ENCODE measurements around the gene NFIB.

NFIB gene

DNA sequence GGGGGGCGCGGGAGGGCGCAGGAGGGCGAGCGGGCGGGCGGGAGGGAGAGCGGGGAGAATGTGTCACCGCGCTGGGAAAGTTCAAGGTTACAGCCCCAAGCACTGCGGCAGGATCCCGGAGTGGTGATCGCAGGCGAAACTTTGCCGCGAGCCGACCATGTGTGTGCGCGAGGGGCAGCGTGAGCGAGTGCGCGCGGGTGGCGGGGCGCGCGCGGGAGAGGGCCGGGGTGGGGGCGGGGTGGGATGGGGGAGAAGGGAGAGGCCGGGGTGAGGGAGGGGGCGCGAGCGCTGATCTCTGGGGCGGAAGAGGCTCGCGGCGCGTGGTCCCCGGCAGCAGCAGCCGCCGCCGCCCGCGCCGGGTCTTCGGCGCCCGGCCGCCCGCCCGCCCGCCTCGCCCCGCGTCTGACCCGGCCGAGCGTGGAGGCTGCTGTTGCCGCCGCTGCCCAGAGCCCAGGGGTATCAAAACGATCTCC, at the start of gene NFIB:
NFIB (minus strand) TSS at position 191 of the 473 bp plus-strand sequence. CDS start 630 bp downstream, outside the sequence.
- DNase-seq, result no peak

DNA sequence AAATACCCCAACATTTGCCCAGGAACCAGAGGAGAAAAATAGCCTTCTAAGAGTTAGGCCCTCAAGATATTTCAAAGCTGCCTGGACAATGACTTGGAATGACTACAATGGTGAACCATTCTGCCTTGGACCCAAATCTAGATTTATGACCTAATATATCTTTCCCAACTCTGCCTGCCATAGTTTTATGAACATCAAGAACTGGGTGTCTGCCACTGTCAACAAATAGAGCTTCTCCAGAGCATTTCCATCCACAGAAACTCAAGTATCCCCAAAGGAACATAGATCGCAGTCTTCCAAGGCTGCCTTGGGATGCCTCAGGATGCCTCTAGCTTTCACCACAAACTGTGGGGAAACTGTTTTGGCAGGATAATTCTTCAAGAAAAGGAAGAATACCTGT, 48.2 kb upstream of the NFIB start:
- no peak for DNase-seq

DNA sequence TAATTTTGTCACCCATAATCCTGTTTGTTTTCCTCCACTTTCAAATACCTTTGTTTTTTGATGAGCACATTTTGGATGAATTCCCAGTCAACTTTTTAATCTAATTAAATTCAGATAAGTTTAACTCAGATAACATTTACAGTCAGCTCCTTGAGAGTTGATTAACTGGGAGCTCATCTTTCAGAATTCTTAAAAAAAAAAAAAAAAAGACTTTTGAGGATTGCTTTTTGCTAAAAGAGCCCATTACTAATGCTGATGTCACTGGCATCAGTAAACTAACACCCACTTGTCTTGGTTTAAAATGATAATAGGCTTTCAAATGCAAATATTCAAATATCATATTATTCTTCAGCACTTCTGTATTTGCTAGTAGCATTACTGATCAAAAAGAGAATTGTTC, 47.1 kb upstream of the NFIB start:
- no peak for DNase-seq

DNA sequence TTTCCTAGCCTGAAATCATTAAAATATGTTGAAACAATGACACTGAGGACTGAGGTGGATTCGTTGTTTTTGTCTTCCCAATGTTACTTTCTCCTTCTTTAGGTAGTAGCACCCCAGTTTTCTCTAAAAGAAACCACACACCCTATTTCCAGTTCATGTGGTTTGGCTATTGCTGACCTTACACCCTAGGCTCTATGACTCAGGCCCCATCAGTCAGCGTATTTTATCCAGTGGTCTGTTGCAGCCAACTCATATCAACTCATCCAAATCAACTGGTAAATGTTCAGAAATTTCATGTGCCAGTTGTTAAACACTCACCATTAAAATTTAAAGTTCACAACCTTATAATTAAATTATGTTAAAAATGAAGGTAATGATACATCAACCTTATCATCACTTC, 44.6 kb upstream of the NFIB start:
- no peak for DNase-seq

DNA sequence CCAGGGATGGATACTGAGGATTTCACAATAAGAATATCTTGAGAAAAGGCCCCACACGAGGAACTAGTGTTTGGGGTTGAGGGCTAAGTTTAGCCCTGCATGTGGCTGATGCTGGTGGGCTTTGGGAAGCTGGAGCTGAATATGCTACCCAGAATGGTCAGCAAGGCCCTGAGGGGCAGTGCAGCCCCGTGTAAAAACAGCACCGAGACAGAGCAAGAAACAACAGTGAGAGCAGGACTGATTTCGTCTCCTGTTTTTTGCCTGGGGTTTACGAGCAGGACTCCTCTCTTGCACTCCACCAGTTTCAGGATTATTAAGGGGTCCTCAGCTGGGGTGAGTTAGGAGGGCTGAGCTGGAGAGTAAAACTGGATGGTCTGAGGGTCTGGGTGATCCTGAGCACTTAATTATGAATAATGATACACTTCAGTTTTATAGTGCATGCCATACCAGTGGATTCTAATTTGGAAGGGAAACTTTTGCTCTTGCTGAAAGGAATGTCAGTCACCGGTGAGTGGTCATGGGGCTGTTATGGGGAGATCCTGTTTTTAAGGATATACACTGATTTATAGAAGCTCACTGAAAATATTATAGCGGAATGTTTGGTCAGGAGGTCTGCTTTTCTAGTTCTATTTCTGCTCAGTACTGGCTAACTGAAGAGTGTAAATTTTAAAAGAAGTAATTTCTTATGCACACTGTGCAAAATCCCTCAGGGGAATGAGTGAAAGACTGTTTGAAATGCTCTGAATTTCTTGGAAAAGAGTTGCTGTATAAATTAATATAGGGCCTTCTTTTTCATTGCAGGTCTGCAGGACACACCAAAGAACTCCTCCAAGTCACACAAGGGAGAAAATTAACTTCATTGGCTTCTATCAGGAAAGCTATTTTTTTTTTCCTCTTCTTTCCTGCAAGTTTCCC, 42.7 kb upstream of the NFIB start:
- DNase-seq, result no peak

DNA sequence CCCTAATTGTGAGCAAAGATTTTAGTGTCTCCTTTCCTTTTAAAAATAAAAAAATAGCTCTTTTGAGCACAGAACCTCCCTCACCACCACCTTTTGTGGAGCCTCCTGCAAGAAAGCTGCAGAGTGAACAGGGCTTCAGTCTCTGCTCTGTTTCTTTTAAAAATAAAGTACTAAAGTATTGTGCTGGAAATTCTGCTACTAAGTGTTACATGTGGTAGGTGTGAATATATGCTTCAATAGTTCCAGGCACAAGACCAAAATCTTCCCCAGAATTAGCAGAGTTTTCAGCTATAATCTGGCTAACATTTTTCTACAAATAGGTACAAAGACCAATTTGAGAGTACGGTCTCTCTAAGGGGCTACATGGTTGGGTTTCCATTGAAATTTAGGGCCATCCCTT, 40.3 kb upstream of the NFIB start:
- no peak for DNase-seq

DNA sequence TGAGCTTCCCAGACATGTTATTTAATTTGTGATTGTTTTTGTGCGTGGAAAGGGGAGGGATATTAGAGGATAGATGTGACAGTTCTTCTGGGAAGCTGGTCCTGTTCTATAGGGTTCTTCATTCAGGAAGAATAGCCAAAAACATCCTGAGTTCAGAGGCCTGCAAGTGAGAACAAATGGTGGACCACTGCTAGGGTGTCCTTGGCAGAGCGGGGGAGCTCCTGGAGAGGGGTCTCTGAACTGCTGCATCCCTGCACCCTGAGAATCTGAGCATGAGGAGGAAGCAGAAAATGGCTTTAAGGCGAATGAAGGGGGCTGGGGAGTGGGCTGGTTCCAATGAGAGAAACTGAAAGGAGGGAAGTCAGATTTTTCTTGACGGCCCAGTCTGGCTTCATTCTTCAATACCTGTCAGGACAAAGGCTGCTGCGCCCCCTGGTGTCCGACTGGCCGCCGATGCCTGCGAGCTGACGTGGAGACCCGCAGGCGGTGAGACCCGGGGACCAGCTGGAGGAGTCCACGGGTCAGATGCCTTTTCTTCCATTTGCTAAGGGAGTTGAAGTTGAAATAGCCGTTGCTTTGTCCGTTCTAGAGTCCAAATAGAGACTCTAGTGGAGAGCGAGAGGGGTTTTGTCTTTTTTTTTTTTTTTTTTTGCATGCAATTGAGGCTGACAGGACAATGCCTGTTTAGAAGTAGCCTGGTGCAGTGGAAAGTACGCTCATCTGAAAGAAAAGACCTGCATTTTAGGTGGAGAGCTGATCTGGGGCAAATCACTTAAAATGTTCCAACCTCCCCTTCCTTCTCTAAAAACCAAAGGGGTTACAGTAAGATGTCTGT, 39.5 kb upstream of the NFIB start:
- DNase-seq, result peak; percentile 78

DNA sequence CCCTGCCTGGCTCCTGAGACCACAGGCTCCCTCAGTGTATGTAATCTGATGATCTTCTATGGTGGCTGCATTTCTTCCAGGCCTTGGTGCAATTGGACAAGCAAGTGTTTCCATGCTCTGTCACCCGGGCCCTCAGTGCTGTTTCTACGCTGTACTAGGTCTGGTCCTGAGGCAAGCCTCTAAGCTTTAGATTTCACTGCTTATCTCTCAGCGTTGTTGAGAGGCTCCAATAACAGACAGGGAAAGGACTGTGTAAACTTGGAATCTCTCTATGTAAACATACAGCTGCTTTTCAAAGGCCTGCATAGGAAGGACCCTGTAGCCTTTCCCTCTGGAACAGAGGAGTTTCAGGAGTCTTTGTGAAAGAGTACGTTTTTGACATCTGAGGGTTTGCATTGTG, 38.6 kb upstream of the NFIB start:
- DNase-seq, result no peak

DNA sequence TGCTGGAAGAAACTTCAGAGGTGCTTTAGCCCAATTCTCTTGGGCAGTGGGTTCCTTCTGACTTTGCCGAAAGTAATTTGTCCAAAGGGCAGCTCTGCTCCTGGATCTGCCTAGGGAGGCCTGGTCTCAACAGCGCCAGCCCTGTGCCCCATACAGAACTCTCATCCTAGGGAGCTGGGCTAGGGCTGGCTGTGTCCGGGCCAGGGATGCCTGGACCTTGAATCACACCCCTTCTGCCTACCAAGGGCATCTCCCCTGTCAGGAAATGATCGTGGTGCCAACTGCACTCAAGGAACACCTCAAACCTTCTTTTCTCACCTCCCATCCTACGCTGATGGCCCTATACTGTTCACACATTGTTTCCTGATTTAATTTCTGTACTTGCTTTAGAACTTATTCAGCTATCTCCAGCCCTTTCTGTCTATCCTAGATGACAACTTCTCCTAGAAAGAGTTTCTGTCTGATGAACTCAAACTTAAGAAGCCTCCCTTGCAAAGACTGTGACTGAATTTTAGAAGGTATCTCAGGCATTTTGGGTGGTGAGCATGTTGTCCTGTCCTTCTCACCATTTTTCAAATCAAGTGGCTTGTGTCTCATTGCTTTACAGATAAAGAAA, 37.4 kb upstream of the NFIB start:
- DNase-seq, result no peak

DNA sequence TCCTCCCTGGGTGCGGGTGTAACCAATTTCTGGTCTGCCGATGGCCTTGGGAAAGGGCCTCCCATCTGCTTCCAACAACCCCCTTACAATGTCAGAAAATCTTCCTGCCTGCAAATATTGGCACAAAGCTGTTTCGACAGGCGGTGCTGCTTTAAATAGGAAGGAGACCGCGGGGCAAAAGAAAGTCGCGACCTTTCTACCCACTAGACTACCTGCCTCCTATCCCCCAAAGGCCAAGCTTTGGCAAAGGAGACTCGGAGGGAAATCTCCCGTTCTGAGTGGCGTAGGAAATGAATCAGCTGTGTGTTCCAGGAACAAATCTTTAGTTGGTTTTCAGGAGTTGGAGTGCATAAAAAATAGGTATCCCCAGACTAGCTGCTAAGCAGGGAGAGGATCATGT, 36.8 kb upstream of the NFIB start:
- DNase-seq, result no peak

DNA sequence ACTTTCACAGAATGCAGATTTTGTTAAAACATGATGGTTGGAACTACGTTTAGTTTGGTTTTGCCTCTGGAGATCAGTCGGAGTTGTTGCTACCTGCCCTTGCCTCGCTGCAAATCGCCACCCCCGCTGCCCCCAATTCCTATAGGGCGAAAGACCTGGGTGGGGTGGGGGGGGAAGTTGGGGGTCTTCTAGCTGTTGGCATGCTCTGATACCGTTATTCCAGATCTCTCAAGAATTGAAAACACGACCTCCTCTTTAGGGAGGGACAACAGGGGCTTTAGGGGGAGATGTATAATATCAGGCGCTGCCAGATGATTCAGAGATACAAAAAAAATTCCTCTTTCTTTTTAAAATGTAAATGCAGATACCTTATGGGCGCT, 36.4 kb upstream of the NFIB start:
- DNase-seq, result no peak

DNA sequence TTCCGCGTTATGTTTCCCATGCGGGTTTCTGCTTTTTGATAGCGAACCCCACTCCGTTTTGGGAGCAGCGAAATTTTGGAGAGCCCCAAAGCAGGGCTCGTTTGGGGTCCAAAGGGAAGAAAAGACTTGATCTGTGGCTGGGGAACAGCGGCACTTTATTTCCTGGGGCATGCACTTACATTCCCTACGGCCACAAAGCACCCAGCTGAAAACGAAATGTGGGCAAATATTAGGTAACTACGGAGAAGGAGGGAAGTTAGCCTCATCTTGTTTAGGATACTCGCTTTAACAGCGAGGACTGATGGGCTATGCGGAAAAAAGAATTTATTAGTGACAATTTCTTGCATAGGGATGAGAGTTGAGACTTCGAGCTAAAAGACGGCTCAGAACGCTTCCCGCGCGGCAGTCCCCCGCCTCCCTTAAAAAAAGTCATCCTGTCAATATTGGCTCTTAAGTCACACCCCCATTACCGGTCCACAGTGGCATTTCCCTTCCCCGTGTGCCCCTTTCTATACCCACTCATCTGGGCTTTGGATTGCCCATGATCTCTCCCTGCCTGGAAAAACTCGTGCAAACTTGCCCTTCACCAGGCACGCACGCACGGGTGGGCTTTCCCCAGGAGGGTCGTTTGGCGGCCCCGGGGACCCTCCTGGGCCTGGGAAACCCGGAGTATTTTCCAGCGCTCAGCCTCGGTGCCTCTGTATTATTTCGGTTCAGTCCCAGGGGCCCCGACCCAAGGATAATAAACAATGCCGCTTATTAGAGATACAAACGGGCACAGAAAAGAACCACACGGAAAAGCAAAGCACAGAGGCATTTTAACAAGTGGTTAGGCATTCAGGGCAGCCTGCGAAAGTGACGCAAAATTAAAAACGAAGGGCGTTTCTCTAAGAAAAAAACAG, 35.8 kb upstream of the NFIB start:
- DNase-seq, result no peak

DNA sequence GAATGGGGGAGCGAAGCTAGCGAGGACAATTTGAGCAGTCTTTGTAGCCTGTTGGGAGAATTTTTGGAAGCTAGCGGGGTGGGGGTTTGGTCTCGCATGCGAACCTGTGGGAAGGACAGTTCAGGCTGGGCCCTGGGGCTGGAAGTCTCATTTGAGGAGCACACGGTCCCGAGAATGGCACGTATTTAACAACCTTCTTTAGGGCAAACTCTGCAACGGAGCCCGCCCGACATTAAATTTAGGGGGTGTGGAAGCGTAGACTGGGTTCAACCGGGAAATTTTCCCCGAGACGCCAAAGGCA, 35.2 kb upstream of the NFIB start:
- DNase-seq, result no peak

DNA sequence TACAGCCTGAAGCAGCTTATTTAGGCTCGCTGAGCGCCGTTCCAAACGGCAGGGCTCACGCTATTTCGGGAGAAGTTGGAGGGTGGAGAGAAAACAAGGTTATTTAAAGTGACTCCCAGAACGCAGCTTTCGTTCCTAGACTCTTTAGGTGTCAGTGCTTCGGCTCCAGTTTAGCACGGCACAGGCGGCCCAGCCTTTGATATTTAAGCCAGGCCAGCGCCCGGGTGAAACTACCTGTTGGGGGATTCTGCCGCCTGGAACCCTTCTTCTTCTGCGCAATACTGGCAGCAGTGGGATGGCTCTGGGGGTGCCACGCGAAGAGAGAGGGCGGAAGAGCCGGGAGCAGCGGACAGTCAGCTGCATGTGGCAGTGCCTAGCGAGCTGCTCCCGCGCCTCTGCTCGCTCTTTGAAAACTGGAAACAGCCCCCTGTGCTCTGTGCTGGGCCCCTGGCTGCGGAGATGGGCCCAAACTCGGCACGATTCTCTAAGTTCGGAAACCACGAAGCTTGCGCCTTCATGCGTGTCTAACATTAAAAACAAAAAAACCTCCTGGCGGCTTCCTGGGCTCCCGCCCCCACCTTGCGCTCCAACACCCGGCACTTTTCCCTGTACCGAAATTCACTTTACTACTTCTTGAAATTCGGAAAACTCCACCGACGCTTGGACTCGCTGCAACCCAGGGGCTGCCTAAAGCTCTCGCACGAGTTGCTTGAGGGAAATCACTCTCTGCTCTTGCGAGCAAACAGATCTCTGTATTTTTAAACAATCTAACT, 34.6 kb upstream of the NFIB start:
- DNase-seq, result no peak

DNA sequence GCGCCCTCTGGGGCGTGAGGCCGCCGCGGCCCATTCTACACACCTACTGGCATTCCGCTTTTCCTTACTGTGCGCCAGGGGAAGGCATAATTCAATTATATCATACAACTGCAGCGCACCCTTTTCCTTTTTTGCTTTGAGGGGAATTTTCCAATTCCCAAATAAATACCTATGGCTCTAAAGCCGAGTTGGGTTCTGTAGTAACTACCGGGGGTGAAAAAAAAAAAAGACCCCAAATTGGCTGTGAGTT, 34.1 kb upstream of the NFIB start:
- no peak for DNase-seq

DNA sequence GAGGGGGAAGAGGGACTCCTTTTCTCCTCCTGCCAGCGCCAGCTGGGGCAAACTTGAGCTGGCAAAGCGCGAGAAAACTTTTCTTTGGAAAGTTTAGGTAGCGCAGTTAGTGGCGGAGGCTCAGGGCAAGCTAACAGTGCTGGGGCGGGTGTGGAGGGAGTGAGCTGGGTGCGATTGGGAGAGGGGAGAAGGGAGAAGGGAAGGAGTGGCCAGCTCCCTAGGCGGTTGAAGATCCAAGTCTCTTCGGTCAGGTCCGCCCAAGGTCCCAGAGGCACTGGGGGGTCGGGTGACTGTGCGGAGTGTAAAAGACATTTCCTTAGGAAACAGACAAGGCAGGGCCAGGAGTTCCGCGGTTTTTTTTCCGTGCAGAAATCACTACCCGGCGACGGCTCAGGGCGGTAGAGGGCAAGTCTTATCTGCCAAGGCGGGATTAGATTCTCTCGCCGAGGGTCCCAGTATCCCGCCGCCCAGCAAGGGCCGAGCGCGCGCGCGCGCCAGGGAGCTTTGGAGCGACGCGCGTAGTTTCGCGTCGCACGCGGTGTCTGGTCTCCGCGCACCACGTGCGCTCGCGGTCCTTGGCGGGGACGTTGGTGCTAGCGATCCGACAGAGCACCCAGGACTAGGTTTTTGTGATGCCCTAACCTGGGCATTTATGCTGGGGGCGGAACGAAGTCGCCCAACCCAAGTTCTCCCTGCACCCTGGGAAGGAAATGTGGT, 33.6 kb upstream of the NFIB start:
- DNase-seq, result no peak

DNA sequence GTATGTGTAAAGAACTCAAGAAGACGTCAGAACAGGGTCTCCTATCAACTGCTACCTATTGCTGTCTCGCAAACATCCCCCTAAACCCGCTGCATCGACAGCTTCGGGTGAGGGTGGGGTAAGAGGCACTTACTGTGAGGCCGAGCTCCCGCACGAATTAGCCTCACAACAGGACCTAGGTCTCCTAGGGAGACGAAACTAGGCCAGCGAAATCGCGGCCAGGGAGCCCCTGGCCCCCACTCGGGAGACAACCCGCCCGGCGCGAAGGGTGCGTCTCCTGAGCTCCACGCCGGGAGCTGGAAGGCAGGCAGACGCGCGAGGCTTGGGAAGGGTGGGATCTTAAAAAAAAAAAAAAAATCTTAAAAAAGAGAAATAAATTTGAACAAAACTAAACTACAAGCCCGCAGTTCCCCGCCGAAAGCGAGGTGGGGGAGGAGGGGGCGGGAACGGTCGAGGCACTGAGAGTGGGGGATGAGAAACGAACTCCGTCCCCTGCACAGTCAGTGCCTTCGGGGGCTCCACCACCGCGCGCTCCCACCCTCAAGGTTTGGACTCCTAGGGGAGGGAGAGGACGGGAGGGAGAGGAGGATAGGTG, 33.0 kb upstream of the NFIB start:
- DNase-seq, result no peak

DNA sequence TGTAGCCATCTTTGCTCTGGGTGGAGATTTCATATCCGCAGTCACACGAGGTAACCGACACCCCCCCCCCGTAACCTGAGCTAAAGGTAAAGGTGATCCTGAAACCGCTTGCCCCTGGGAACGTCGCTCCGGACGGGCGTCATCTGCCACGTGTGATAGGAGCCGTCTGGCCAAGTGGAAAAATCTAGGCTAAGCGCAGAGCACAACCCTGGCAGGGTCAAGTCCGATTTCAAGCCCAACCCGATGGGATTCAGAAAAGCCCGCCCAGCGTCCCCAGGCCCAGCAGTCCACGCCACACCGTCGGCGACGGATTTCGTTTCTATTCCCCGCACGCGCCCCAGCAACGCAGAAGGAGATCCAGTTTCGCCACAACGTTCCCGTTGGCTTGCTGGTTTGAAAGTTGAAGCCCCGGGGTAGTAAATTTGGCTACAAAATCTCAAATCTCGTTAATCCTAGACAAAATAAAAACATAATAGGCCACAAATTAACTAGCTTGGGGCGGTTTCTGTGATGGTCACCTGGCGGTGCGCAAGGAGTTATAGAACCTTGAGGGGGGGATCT, 32.4 kb upstream of the NFIB start:
- DNase-seq, result no peak

DNA sequence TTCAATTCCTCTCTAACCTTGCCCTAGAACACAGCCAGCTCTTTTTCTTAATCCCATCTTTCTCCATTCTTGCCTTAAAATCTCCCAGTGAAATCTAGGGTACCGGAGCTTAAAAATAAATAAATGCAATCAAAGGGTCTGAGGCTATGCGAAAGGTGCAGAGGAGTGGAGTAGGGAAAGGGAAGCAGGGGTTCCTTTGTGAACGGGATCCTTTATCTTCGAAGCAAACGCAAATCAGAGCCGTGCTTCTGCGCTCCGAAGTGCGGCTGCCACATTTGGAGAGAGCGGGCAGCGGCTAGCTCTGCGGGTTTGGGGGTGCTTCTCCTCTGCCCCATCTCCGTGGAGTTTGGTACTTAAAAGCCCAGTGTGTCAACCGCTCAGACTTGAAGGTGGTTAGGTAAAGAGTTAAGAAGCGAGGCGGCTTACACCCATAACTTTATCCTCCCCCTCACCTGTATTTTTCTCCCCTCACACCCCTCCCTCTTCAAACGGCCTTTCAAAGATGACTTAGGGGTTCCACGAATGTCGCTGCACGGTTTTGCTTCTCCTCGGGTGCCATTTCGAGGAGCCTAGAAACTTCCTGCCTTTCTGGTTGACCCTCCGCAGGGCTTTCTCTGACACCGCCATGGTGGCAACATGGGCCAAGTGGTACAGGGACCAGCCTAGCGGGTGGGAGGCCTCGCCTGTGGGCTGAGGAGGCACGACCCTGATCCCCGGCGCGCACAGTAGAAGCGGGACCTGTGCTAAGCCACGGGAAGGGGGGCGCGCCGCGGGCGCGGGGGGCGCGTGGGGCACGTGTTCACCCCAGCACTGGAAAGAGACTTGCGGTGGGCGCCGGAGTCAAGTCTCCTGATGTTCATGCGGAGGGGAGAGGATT, 31.7 kb upstream of the NFIB start:
- DNase-seq, result no peak

DNA sequence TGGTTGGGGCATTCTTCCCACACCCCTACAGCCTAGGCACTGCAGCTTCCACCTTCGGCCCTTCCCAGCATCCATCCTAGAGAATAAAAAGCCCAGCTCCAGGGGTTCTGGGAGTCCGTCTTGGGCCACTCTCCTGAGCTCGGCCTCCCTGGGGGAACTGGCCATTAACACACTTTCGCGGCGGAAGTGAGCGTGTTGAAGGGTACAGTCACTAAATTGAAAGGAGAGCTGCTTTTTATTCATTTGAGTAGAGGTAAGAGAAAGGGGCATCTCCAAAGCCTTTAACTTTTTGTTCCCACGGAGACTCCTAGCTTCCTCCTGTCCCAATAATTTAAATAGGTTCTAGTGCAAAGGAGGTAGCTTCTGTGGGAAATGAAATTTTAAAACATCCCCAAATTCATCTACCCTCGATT, 31.0 kb upstream of the NFIB start:
- DNase-seq, result no peak

Data from NCI-H1048 (cell line).